DOHH2 (cell line): Measurements from ENCODE around the gene STIP1.

Experiments
- H3F3A ChIP-seq: fragments of 200-600 bp; sonication (generic), shearing (Covaris generic); 2 replicates; pipeline ENCODE4 v1.6.0; 2016; ENCODE audit warnings: antibody characterized with exemption, mild to moderate bottlenecking; ENCODE audit not compliant: control insufficient read depth, insufficient read depth
- H3K27ac ChIP-seq: fragments of 200-600 bp; sonication (generic); 2 replicates; pipeline ENCODE4 v1.5.1; 2014; ENCODE audit warnings: low read depth, mild to moderate bottlenecking, low read length, moderate library complexity
- H3K27me3 ChIP-seq: fragments of 200-600 bp; sonication (generic); 2 replicates; pipeline ENCODE4 v1.6.1; 2014; ENCODE audit warnings: mild to moderate bottlenecking, low read length, mixed read lengths; ENCODE audit not compliant: control insufficient read depth
- H3K36me3 ChIP-seq: fragments of 200-600 bp; sonication (generic); 2 replicates; pipeline ENCODE4 v1.6.1; 2014; ENCODE audit warnings: mild to moderate bottlenecking, low read length, moderate library complexity, mixed read lengths; ENCODE audit not compliant: control insufficient read depth
- H3K4me1 ChIP-seq: fragments of 200-600 bp; sonication (generic); 2 replicates; pipeline ENCODE4 v1.6.1; 2014; ENCODE audit warnings: mild to moderate bottlenecking, low read length, mixed read lengths; ENCODE audit not compliant: control insufficient read depth
- H3K4me2 ChIP-seq: fragments of 200-600 bp; sonication (generic); 2 replicates; pipeline ENCODE4 v1.6.0; 2014; ENCODE audit warnings: mild to moderate bottlenecking, low read length, moderate library complexity
- H3K4me3 ChIP-seq: fragments of 200-600 bp; sonication (generic); 2 replicates; pipeline ENCODE4 v1.5.1; 2014; ENCODE audit warnings: mild to moderate bottlenecking, low read length, mixed read lengths
- H3K79me2 ChIP-seq: fragments of 200-600 bp; sonication (generic); 2 replicates; pipeline ENCODE4 v1.6.1; 2014; ENCODE audit warnings: mild to moderate bottlenecking, low read length, mixed read lengths; ENCODE audit not compliant: control insufficient read depth
- H3K9me2 ChIP-seq: fragments of 200-600 bp; sonication (generic); replicated peaks from 2 replicates; pipeline ENCODE4 v1.6.1; 2014; ENCODE audit warnings: mild to moderate bottlenecking, low read length, mixed read lengths; ENCODE audit not compliant: control insufficient read depth
- H3K9me3 ChIP-seq: fragments of 200-600 bp; sonication (generic); 2 replicates; pipeline ENCODE4 v1.6.1; 2014; ENCODE audit warnings: antibody characterized with exemption, low read length, mixed read lengths; ENCODE audit not compliant: control insufficient read depth, insufficient read depth
- H4K20me1 ChIP-seq: fragments of 200-600 bp; sonication (generic); 2 replicates; pipeline ENCODE4 v1.6.0; 2014; ENCODE audit warnings: low read depth, mild to moderate bottlenecking, antibody characterized with exemption, low read length, moderate library complexity; ENCODE audit not compliant: control insufficient read depth, insufficient read depth
- CTCF ChIP-seq: fragments of 200-600 bp; sonication (generic); IDR thresholded peaks from one replicate; pipeline ENCODE4 v1.5.1; 2014; ENCODE audit warnings: antibody characterized with exemption, mild to moderate bottlenecking, low read depth, low read length; ENCODE audit not compliant: poor library complexity, severe bottlenecking
- EZH2phosphoT487 ChIP-seq: fragments of 200-600 bp; sonication (generic); IDR thresholded peaks from 2 replicates; pipeline ENCODE4 v1.6.1; 2017; ENCODE audit warnings: borderline replicate concordance, mild to moderate bottlenecking, antibody characterized with exemption, low read length, moderate library complexity, mixed read lengths

STIP1 gene

GRCh38 chr11:64206457-64207255, 20.7 kb downstream of the STIP1 start, which contains the start of gene FERMT3:
FERMT3 (plus strand) TSS chr11:64206721; CDS start chr11:64207365, 644 bp downstream.
- H3K27ac ChIP-seq, result peak within 1 kb of the TSS; percentile 95
- TF ChIP-seq CTCF (no peak), EZH2phosphoT487 (no peak)

GRCh38 chr11:64207256-64208085, 21.5 kb downstream of the STIP1 start:
- Histone ChIP-seq H3K9me3 (no peaks in the 10 kb centered on the region), H3K27ac (peak overlapping the region; percentile 95), H4K20me1 (no peaks in the 10 kb centered on the region; the same call in 1 of the 2 replicates), H3K36me3 (peaks cover 87% of the 10 kb centered on the region), H3K27me3 (no peaks in the 10 kb centered on the region), H3K4me1 (peaks cover 96% of the 10 kb centered on the region), H3K79me2 (peaks cover 47% of the 10 kb centered on the region), H3K9me2 (no peaks in the 10 kb centered on the region), H3K4me2 (peak overlapping the region; percentile 77), H3F3A (peaks cover 28% of the 10 kb centered on the region), H3K4me3 (peak overlapping the region; percentile 84)
- TF ChIP-seq CTCF, result no peak
- TF ChIP-seq EZH2phosphoT487, result no peak

More at GRCh38 chr11:64206457-64207255, 20.7 kb downstream of the STIP1 start, which contains the start of gene FERMT3:
- Histone ChIP-seq H3K4me1 (peaks cover 88% of the 10 kb centered on the region), H3K27me3 (no peaks in the 10 kb centered on the region), H3K9me3 (no peaks in the 10 kb centered on the region), H3K4me2 (peak within 1 kb of the TSS; percentile 77), H3F3A (peaks cover 29% of the 10 kb centered on the region), H3K36me3 (peaks cover 85% of the 10 kb centered on the region), H4K20me1 (no peaks in the 10 kb centered on the region; the same call in 1 of the 2 replicates), H3K4me3 (peak within 1 kb of the TSS; percentile 84), H3K79me2 (peaks cover 40% of the 10 kb centered on the region), H3K9me2 (no peaks in the 10 kb centered on the region)

- TF ChIP-seq CTCF (no peak), EZH2phosphoT487 (no peak)
- Histone ChIP-seq H3K4me1 (peaks cover 97% of the 10 kb centered on the region), H3K27ac (peak overlapping the region; percentile 95), H3K4me2 (peak overlapping the region; percentile 77), H3K4me3 (peak overlapping the region; percentile 84), H3F3A (peaks cover 30% of the 10 kb centered on the region), H4K20me1 (no peaks in the 10 kb centered on the region; the same call in 1 of the 2 replicates), H3K9me3 (no peaks in the 10 kb centered on the region), H3K9me2 (no peaks in the 10 kb centered on the region), H3K27me3 (no peaks in the 10 kb centered on the region), H3K36me3 (peaks cover 84% of the 10 kb centered on the region), H3K79me2 (peaks cover 47% of the 10 kb centered on the region)
Measured at GRCh38 chr11:64208086-64208795, 22.3 kb downstream of the STIP1 start.
